Kidney (tissue), 14 donors: ENCODE measurements around the gene DCST1. TPM values are rescaled to one million over a fixed set of nuclear protein-coding genes. Genes with fewer than 3 reads are reported as not detected.

Experiments
- DNase-seq, 5 donors: peaks; one replicate each; pipeline ENCODE4 v3.0.0-alpha.2; 2013 to 2020
- FAIRE-seq: peaks from 2 replicates; lab custom pipeline; 2012; peaks lifted over from hg19 to GRCh38; lab: Jason Lieb, UNC
- H3K27ac ChIP-seq, 2 donors: one replicate each; pipeline ENCODE4 v1.7.0; 2013; ENCODE audit warnings: low read depth in 2 of 2, low read length in 2 of 2, inconsistent platforms in 1 of 2
- H3K27me3 ChIP-seq: one replicate; pipeline ENCODE4 v1.7.1; 2013; ENCODE audit warnings: low read length, inconsistent platforms; ENCODE audit not compliant: control insufficient read depth, insufficient read depth
- H3K36me3 ChIP-seq, 3 donors: one replicate each; pipeline versions ENCODE4 v1.7.0 to v1.7.1; 2013; ENCODE audit warnings: low read length in 3 of 3, control low read depth in 1 of 3, inconsistent platforms in 1 of 3; ENCODE audit not compliant: insufficient read depth in 3 of 3, control insufficient read depth in 2 of 3
- H3K4me1 ChIP-seq, 3 donors: one replicate each; pipeline versions ENCODE4 v1.7.0 to v1.7.1; 2013; ENCODE audit warnings: low read length in 3 of 3, inconsistent platforms in 1 of 3, low read depth in 1 of 3; ENCODE audit not compliant: control insufficient read depth in 2 of 3, insufficient read depth in 2 of 3
- H3K4me3 ChIP-seq, 3 donors: one replicate each; pipeline versions ENCODE4 v1.7.0 to v1.8.1; 2013; ENCODE audit warnings: low read length in 3 of 3, control low read depth in 1 of 3, inconsistent platforms in 1 of 3
- H3K9ac ChIP-seq, 3 donors: one replicate each; pipeline versions ENCODE4 v1.7.0 to v1.7.1; 2013; ENCODE audit warnings: low read length in 3 of 3, control low read depth in 1 of 3, inconsistent platforms in 1 of 3
- H3K9me3 ChIP-seq, 3 donors: one replicate each; pipeline versions ENCODE4 v1.7.0 to v1.7.1; 2013; ENCODE audit warnings: low read length in 3 of 3, control low read depth in 1 of 3, inconsistent platforms in 1 of 3; ENCODE audit not compliant: control insufficient read depth in 2 of 3, insufficient read depth in 1 of 3
- intact Hi-C: fragments of 100-400 bp; cut with DNase I; formaldehyde crosslinking; loops from one replicate; pipeline ENCODE4 v1.11.1; 2022
- polyA plus RNA-seq: library from polyadenylated mRNA; stranded (reverse); fragments of 350-450 nt; fragmentation: Illumina TruSeq; extraction: RNeasy Lipid Tissue Mini Kit (QIAGEN cat#74804); gene quantifications from one replicate; pipeline ENCODE4 v1.2.3, GENCODE V29; 2014; ENCODE audit warnings: low read depth, low replicate concordance; ENCODE audit not compliant: insufficient read depth
- total RNA-seq: library from RNA; stranded (reverse); fragmentation: NEBNext Ultra II Directional; extraction: Animal tissue kit (Norgen Biotek cat#: 25700); gene quantifications from one replicate; pipeline ENCODE4 v1.2.1, GENCODE V29; 2021
- TF ChIP-seq, protein P1 (sequence below): IDR thresholded peaks from 3 replicates; pipeline ENCODE4 v1.5.1; 2012; ENCODE audit warnings: mild to moderate bottlenecking, moderate library complexity, borderline replicate concordance; ENCODE audit not compliant: insufficient read depth; ENCODE audit errors: extremely low read depth
- donor health status: control.
- donor health status: control.
- donor health status: control.
- donor health status: control.
- donor health status: control.
- donor health status: DM: yes; HTN: yes; CAD: no.
- donor health status: Normal renal cell carcinoma (clear cell type).

Gene DCST1
- total and polyA plus RNA-seq, 2 donors from 2014 or later = not detected

DNA sequence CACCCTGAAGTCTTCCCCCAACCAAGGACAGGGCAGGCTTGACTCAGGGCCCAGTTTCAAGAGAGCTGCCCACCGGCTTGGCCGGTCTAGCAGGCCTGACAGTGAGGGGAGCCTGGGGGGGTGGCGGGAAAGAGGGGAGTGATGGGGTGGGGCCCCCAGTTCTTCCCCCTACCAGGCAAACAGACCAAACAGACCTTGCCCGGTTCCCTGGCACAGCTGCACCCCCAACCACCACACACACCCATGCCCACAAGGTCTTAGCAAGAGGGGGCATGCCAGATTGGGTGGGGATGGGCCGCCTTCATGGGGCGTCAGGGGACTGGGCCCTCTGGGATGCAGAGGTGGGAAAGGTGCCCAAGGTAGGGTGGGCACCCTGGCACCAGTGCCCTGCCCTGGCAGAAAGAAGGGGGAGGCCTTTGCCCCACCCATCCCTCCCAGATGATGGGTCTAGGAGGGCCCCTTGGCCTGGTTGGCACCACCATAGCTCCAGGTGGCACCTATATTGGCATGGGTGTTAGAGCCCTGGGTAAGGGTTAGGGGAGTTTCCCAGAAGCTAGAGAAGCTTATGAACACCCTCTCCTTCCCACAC lies 22.1 kb upstream of the DCST1 start:
- Histone ChIP-seq H3K27me3 (no peaks in the 10 kb centered on the region), H3K4me3 (no peak overlapping the region), H3K9ac (no peak overlapping the region), H3K36me3 (no peaks in the 10 kb centered on the region), H3K9me3 (no peaks in the 10 kb centered on the region), H3K4me1 (peaks cover 0 to 41% (median 24%) of the 10 kb centered on the region in 3 donors), H3K27ac (peak overlapping the region in 1 of 2 donors; percentile 57)
- peak in 1 of 5 donors; percentile 72 for DNase-seq
- intact Hi-C loops = no loop called here
- TF ChIP-seq, protein P1, sequence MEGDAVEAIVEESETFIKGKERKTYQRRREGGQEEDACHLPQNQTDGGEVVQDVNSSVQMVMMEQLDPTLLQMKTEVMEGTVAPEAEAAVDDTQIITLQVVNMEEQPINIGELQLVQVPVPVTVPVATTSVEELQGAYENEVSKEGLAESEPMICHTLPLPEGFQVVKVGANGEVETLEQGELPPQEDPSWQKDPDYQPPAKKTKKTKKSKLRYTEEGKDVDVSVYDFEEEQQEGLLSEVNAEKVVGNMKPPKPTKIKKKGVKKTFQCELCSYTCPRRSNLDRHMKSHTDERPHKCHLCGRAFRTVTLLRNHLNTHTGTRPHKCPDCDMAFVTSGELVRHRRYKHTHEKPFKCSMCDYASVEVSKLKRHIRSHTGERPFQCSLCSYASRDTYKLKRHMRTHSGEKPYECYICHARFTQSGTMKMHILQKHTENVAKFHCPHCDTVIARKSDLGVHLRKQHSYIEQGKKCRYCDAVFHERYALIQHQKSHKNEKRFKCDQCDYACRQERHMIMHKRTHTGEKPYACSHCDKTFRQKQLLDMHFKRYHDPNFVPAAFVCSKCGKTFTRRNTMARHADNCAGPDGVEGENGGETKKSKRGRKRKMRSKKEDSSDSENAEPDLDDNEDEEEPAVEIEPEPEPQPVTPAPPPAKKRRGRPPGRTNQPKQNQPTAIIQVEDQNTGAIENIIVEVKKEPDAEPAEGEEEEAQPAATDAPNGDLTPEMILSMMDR = no peak
- FAIRE-seq = no peak

DNA sequence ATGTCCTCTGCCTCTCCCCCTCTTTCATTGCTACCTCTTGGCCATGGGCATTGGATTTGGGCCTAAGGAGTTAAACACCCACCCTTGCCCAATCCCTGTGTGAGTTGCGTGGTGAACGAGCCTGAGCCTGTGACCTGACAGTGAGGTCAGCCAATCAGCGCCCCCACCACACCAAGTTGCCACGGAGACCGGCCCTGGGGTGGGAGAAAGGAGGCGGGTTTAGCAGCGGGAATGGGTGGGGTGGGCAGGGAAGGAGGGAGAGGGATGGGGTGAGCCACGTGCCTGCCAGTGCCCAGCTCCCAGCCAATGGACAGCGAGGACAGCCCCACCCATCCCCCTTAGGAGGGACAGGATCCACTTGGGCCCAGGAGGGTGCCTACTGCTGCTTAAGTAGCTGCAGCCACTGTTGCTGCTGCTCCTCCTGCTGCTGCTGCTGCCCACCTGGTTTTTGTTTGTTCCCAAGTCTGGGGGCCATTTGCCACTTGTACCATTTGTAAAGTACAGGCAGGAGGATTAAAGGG lies 21.5 kb upstream of the DCST1 start:
- peak overlapping the region in 1 of 3 donors; percentile 40 for H3K9ac ChIP-seq
- no peak overlapping the region for H3K4me3 ChIP-seq
- intact Hi-C loops = no loop called here
- no peaks in the 10 kb centered on the region for H3K27me3 ChIP-seq
- no peak for FAIRE-seq
- H3K27ac ChIP-seq = peak overlapping the region; percentile 28 to 63
- TF ChIP-seq, protein P1 = no peak
- no peaks in the 10 kb centered on the region for H3K36me3 ChIP-seq
- no peaks in the 10 kb centered on the region for H3K9me3 ChIP-seq
- H3K4me1 ChIP-seq = peaks cover 0 to 40% (median 18%) of the 10 kb centered on the region in 3 donors
- DNase-seq = peak; percentile 52 to 95 (median 62)

DNA sequence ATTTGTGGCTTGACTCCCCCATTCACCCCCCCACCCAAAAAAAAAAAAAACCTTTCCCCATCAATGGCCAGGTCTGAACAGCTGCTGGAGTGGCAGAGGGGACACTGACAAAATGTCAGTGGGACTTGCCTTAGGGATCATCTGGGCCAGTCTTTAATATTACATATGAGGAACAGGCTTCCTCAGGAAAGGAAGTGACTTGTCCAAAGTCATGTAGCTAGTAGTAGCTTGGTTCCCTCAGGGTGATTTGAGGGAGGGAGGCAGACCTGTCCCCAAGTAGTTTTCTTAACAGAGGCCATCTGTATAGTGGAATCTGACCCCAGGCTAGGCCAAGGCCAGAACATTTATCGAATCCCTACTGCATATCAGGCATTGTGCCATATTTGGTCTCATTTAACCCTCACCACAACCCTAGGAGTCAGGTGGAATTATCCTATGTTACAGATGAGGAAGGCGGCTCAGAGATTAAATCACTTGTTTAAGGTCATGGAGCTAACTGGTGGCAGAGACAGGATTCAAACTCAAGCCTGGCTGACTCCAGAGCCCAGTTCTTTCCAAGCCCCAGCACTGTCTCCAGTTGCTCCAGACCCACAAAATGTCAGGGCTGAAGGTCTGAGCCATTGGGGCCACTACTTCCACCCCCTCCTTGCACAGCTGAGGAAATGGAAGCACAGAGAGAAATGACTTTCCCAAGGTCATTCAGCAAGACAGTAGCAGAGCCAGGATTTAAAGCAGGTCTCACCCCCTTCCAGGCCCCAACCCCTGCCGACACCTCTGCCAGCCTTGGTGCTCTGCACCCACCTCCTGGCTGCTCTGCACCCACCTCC lies 20.6 kb upstream of the DCST1 start:
- Histone ChIP-seq H3K36me3 (no peaks in the 10 kb centered on the region), H3K9me3 (no peaks in the 10 kb centered on the region), H3K4me3 (no peak overlapping the region), H3K27me3 (no peaks in the 10 kb centered on the region), H3K9ac (no peak overlapping the region), H3K27ac (no peak overlapping the region), H3K4me1 (peaks cover 0 to 38% (median 12%) of the 10 kb centered on the region in 3 donors)
- TF ChIP-seq, protein P1 = no peak
- intact Hi-C loops = no loop called here
- FAIRE-seq (no peak), DNase-seq (no peak)
